ENCODE measurements around the gene RELL1. TPM values are rescaled to one million over a fixed set of nuclear protein-coding genes. Genes with fewer than 3 reads are reported as not detected.
A peak's percentile ranks its signal among the peaks of the same experiment; 100 is the strongest.

Gene RELL1
- total RNA-seq, 2 experiments from 2014 or later: 48.6 to 50.3 TPM

- ChIA-PET POLR2A (interaction anchor here (1.3 kb wide), 1 partner anchor 9 kb away, joined by 3 read pairs; no protein-coding TSS in a partner anchor), CTCF (interaction anchor here (1.1 kb wide), 1 partner anchor 82 kb away, joined by 3 read pairs; no protein-coding TSS in a partner anchor)
- no peaks in the 10 kb centered on the region for H3K9me3 Mint-ChIP-seq
- H3K4me1 ChIP-seq (ENCODE audit: insufficient read depth, low read length): peaks cover 32% of the 10 kb centered on the region
- peaks cover 30% of the 10 kb centered on the region for H3K36me3 Mint-ChIP-seq (ENCODE audit: low read depth)
- DNase-seq (peak in 12 of 14 experiments; percentile 12 to 89 (median 31)), ATAC-seq (ENCODE audit: poor library complexity) (peak; percentile 19)
- no peaks in the 10 kb centered on the region for H3K27me3 Mint-ChIP-seq
- peak overlapping the region; percentile 88 to 90 for H3K27ac ChIP-seq (ENCODE audit: low read depth in 1 of 2, low read length in 2 of 2)
- no peak for TF ChIP-seq CTCF (IDR thresholded peaks at IDR 0.05)
- H3K9me3 ChIP-seq (ENCODE audit: control insufficient read depth in 1 of 2, insufficient read depth in 1 of 2, low read length in 2 of 2): no peaks in the 10 kb centered on the region
- no peaks in the 10 kb centered on the region for H3K27me3 ChIP-seq (ENCODE audit: control insufficient read depth in 1 of 2, insufficient read depth in 2 of 2, low read length in 2 of 2)
- intact Hi-C loops (cut with DNase I, micrococcal nuclease): loop anchor here (1.0 to 10.0 kb wide), 10 partner anchors 18 to 1770 kb away; partner anchors contain the start of genes WDR19 (in 2 of the 2), KLF3 (in 1 of the 2), LIAS (in 1 of the 2) and RPL9 (in 1 of the 2)
- peak overlapping the region; percentile 78 for H3K4me3 ChIP-seq (ENCODE audit: low read length)
- peak overlapping the region; percentile 99 for H3K27ac Mint-ChIP-seq
- peaks cover 43% of the 10 kb centered on the region for H3K4me1 Mint-ChIP-seq (ENCODE audit: low read depth)
- no peaks in the 10 kb centered on the region for H3K36me3 ChIP-seq (ENCODE audit: insufficient read depth, low read length)
- peak overlapping the region; percentile 98 for H3K4me3 Mint-ChIP-seq
Observed at GRCh38 chr4:37685161-37685822, 884 bp downstream of the RELL1 start.

GRCh38 chr4:37684154-37684553 is 2.0 kb downstream of the RELL1 start:
- intact Hi-C loops (cut with DNase I, micrococcal nuclease): loop anchor here (2.0 to 10.0 kb wide), 5 partner anchors 17 to 1771 kb away; partner anchors contain the start of genes KLF3 (in 1 of the 2), LIAS (in 1 of the 2), RPL9 (in 1 of the 2) and WDR19 (in 1 of the 2)
- POLR2A ChIA-PET: interaction anchor here (1.3 kb wide), 1 partner anchor 8 kb away, joined by 3 read pairs; no protein-coding TSS in a partner anchor
- Mint-ChIP-seq H3K36me3 (ENCODE audit: low read depth) (peaks cover 33% of the 10 kb centered on the region), H3K9me3 (no peaks in the 10 kb centered on the region), H3K27me3 (no peaks in the 10 kb centered on the region), H3K4me3 (peak overlapping the region; percentile 98), H3K27ac (peak overlapping the region; percentile 99), H3K4me1 (ENCODE audit: low read depth) (peaks cover 43% of the 10 kb centered on the region)
- H3K4me1 ChIP-seq (ENCODE audit: insufficient read depth, low read length): peaks cover 32% of the 10 kb centered on the region
- CTCF ChIA-PET: interaction anchor here (0.6 kb wide), 1 partner anchor 635 kb away, joined by 3 read pairs; no protein-coding TSS in a partner anchor
- no peak overlapping the region for H3K4me3 ChIP-seq (ENCODE audit: low read length)
- DNase-seq (no peak), ATAC-seq (ENCODE audit: poor library complexity) (no peak)
- no peaks in the 10 kb centered on the region for H3K9me3 ChIP-seq (ENCODE audit: control insufficient read depth in 1 of 2, insufficient read depth in 1 of 2, low read length in 2 of 2)
- H3K27me3 ChIP-seq (ENCODE audit: control insufficient read depth in 1 of 2, insufficient read depth in 2 of 2, low read length in 2 of 2): no peaks in the 10 kb centered on the region
- no peak for TF ChIP-seq CTCF (IDR thresholded peaks at IDR 0.05)
- H3K27ac ChIP-seq (ENCODE audit: low read depth in 1 of 2, low read length in 2 of 2): peak overlapping the region in 1 of 2 donors; percentile 45
- H3K36me3 ChIP-seq (ENCODE audit: insufficient read depth, low read length): no peaks in the 10 kb centered on the region

- intact Hi-C loops (cut with DNase I, micrococcal nuclease): loop anchor here in 1 of 2 experiments (10.0 kb wide), 4 partner anchors 982 to 1772 kb away; partner anchors contain the start of genes KLF3, LIAS, RPL9 and WDR19
- H3K9me3 ChIP-seq (ENCODE audit: control insufficient read depth in 1 of 2, insufficient read depth in 1 of 2, low read length in 2 of 2): no peaks in the 10 kb centered on the region
- H3K4me3 ChIP-seq (ENCODE audit: low read length): no peak overlapping the region
- H3K9me3 Mint-ChIP-seq: no peaks in the 10 kb centered on the region
- H3K4me3 Mint-ChIP-seq: peak overlapping the region; percentile 76
- TF ChIP-seq CTCF (IDR thresholded peaks at IDR 0.05): no peak
- H3K4me1 ChIP-seq (ENCODE audit: insufficient read depth, low read length): peaks cover 32% of the 10 kb centered on the region
- ChIA-PET CTCF (no interaction called here), POLR2A (interaction anchor here (0.9 kb wide), 1 partner anchor 208 kb away, joined by 3 read pairs; the partner anchor contains the start of gene TBC1D1)
- peaks cover 43% of the 10 kb centered on the region for H3K36me3 Mint-ChIP-seq (ENCODE audit: low read depth)
- ATAC-seq (ENCODE audit: poor library complexity) (no peak), DNase-seq (peak in 2 of 14 experiments; percentile 20 to 39)
- peaks cover 54% of the 10 kb centered on the region for H3K4me1 Mint-ChIP-seq (ENCODE audit: low read depth)
- peak overlapping the region in 1 of 2 donors; percentile 19 for H3K27ac ChIP-seq (ENCODE audit: low read depth in 1 of 2, low read length in 2 of 2)
- H3K27me3 Mint-ChIP-seq: no peaks in the 10 kb centered on the region
- H3K36me3 ChIP-seq (ENCODE audit: insufficient read depth, low read length): no peaks in the 10 kb centered on the region
- peak overlapping the region; percentile 83 for H3K27ac Mint-ChIP-seq
- no peaks in the 10 kb centered on the region for H3K27me3 ChIP-seq (ENCODE audit: control insufficient read depth in 1 of 2, insufficient read depth in 2 of 2, low read length in 2 of 2)
Observed at GRCh38 chr4:37682701-37683401, 3.3 kb downstream of the RELL1 start.

All from CD4-positive, alpha-beta T cell (primary cell).